Loucy (cell line): ENCODE results near the gene KLHL6.

ENCODE experiments used
- CTCF ChIP-seq: fragments of 200-600 bp; sonication (generic); conservative IDR thresholded peaks from 2 replicates; pipeline ENCODE4 v1.5.1; 2014; ENCODE audit warnings: mild to moderate bottlenecking, antibody characterized with exemption, low read length
- EZH2phosphoT487 ChIP-seq: fragments of 200-600 bp; IDR thresholded peaks from 2 replicates; pipeline ENCODE4 v1.6.1; 2018; ENCODE audit warnings: antibody characterized with exemption, mild to moderate bottlenecking, moderate library complexity, borderline replicate concordance

- TF ChIP-seq CTCF (no peak; the same call in 1 of the 2 replicates), EZH2phosphoT487 (no peak)
These were observed at the start of gene KLHL6 for GRCh38 chr3:183555541-183556081.
